Measurements from ENCODE around the gene MYO3B.

Gene MYO3B

GRCh38 chr2:170248574-170249393 is 70.8 kb downstream of the MYO3B start:
- TF ChIP-seq CTCF (IDR thresholded peaks at IDR 0.05; ENCODE audit: insufficient read depth, low read depth, low read length, missing control alignments), result no peak
- DNase-seq (ENCODE audit: low read depth), result no peak
- H3K4me3 ChIP-seq (ENCODE audit: low read length), result no peak overlapping the region

GRCh38 chr2:170249761-170250160 is 71.8 kb downstream of the MYO3B start:
- H3K4me3 ChIP-seq (ENCODE audit: low read length), result no peak overlapping the region
- TF ChIP-seq CTCF (IDR thresholded peaks at IDR 0.05; ENCODE audit: insufficient read depth, low read depth, low read length, missing control alignments), result no peak
- DNase-seq (ENCODE audit: low read depth), result no peak

- no peak for TF ChIP-seq CTCF (IDR thresholded peaks at IDR 0.05; ENCODE audit: insufficient read depth, low read depth, low read length, missing control alignments)
- no peak overlapping the region for H3K4me3 ChIP-seq (ENCODE audit: low read length)
- no peak for DNase-seq (ENCODE audit: low read depth)
Observed at GRCh38 chr2:170250584-170250983, 72.6 kb downstream of the MYO3B start.

GRCh38 chr2:170252414-170252813 is 74.5 kb downstream of the MYO3B start:
- TF ChIP-seq CTCF (IDR thresholded peaks at IDR 0.05; ENCODE audit: insufficient read depth, low read depth, low read length, missing control alignments), result no peak
- H3K4me3 ChIP-seq (ENCODE audit: low read length), result no peak overlapping the region
- DNase-seq (ENCODE audit: low read depth), result no peak

- no peak overlapping the region for H3K4me3 ChIP-seq (ENCODE audit: low read length)
- DNase-seq (ENCODE audit: low read depth), result no peak
- no peak for TF ChIP-seq CTCF (IDR thresholded peaks at IDR 0.05; ENCODE audit: insufficient read depth, low read depth, low read length, missing control alignments)
Observed at GRCh38 chr2:170253721-170254230, 75.8 kb downstream of the MYO3B start.

- no peak for TF ChIP-seq CTCF (IDR thresholded peaks at IDR 0.05; ENCODE audit: insufficient read depth, low read depth, low read length, missing control alignments)
- no peak for DNase-seq (ENCODE audit: low read depth)
- H3K4me3 ChIP-seq (ENCODE audit: low read length), result no peak overlapping the region
Observed at GRCh38 chr2:170254293-170254732, 76.4 kb downstream of the MYO3B start.

- no peak for DNase-seq (ENCODE audit: low read depth)
- H3K4me3 ChIP-seq (ENCODE audit: low read length), result no peak overlapping the region
- TF ChIP-seq CTCF (IDR thresholded peaks at IDR 0.05; ENCODE audit: insufficient read depth, low read depth, low read length, missing control alignments), result no peak
Observed at GRCh38 chr2:170255137-170255536, 77.2 kb downstream of the MYO3B start.

All from epithelial cell of esophagus (primary cell).